ENCODE data around the gene FMNL2.

Gene FMNL2

GRCh38 chr2:152342259-152343046 lies 7.5 kb downstream of the FMNL2 start:
- no peak for DNase-seq

DNA sequence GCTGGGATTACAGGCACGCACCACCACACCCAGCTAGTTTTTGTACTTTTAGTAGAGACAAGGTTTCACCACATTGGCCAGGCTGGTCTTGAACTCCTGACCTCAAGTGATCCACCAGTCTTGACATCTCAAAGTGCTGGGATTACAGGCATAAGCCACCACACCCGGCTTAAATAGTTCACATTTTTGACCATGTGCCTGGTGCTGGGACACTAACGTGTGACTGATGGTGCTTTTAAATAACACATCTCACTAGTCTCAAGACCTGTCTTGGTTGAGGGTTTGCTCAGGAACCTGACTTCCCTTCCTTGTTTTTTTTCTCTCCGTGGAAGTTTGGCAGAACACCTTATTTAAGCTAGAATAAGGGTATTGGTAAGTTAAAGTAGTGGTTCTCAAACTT lies 8.5 kb downstream of the FMNL2 start:
- no peak for DNase-seq

- DNase-seq, result no peak
These were observed 9.7 kb downstream of the FMNL2 start for GRCh38 chr2:152344579-152345195.

GRCh38 chr2:152347076-152347475 lies 12.1 kb downstream of the FMNL2 start:
- no peak for DNase-seq

GRCh38 chr2:152348388-152348787 lies 13.4 kb downstream of the FMNL2 start:
- no peak for DNase-seq

DNA sequence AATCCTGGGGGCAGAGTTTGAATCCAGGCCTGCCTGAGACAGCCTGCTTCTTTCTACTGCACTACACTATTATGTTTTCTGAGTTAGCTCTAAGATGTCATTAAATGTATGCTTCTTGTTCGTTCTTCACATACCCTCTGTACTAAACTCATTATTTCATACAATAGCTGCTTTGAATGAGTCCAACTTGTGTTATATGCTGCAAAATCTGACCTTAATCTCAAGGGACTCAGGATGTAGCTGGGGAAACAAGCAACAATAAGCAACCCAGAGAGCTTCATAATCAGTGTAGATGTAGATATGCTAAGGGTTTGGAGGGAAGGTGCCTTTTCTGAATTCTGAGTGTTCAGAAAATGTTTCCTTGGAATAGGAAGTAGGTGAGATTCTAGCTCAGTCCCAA lies 14.4 kb downstream of the FMNL2 start:
- no peak for DNase-seq

DNA sequence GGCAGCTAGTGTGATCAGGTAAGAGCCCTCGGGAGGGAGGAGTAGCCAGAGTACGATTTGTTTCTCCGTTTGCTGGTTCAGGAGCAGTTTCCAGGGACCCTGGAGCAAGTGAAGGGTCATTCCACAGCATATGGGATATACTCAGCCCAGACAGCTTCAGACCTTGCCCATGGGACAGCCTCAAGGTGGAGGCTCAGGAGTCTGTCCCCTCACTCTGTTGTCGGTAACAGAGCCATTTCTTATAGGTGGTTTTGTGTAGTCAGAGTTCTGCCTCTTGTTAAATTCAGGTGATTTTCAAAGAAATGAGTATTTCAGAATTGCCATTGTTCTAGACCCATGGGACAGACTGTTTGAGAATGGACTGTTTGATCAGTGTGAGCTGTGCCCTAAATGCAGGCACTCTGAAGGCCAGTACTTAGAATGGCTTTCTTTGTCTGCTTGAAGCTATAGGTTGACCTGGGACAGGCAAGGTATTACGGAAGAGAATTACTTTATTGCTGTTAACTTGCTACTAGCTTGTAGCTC lies 15.2 kb downstream of the FMNL2 start:
- no peak for DNase-seq

GRCh38 chr2:152352616-152353015 lies 17.6 kb downstream of the FMNL2 start:
- DNase-seq, result no peak

DNA sequence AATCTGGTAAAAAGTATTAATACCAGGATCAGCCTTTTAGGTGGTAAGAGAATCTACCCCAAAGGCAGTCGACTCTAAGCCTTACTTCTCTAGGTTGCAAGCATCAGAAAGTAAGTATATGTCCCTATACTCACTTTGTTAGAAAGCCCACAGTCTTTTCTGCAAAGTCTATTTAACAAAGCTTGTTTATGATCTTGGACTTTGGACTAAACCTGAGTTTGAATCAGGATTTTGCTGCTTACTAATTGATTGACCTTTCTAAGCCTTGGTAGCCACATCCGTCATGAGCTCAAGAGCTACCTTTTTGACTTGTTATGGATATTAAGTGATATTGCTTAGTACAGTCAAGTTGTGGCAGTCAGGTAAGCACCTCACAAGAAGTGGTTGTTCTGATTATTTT lies 18.4 kb downstream of the FMNL2 start:
- DNase-seq, result no peak

- no peak for DNase-seq
These were observed 19.2 kb downstream of the FMNL2 start for GRCh38 chr2:152354069-152354755.

DNA sequence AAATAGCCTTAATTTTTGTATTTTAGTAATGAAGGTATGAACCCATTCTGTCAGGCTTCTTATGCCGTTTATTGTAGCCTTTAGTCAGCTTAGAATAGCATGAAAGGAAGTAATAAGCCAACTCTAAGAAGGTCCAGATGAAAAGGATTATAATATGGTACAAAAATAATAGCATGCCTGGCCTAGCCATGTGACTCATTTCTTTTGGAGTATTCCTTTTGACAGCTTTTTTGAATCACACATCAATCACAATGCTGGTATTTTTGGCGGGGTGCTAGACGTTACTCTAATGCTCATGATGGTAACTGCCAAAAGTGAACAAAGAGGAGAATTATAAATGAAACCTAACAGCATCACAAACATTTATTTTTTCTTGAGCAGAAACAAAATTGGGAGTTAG lies 19.9 kb downstream of the FMNL2 start:
- DNase-seq, result no peak

DNA sequence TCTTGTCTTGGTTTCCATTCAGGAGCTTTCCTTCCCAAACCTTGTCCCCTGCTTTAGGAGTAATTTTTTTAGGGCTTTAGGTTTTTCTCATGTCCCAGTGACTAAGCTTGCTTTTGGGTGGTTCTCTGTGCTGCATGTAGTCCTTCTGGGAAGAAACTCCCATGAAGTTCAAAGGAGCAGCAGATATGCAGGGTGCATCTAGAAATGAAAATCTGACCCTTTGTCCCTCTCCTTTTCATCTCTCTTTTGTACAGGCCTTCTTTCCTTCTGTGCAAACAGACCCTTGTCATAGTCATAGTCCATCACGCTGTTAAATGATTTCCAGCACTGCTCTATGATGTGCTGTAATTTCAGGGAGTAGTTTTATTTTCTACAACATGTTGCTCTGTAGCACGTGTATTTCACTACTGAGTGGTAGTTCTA lies 20.4 kb downstream of the FMNL2 start:
- DNase-seq, result no peak

DNA sequence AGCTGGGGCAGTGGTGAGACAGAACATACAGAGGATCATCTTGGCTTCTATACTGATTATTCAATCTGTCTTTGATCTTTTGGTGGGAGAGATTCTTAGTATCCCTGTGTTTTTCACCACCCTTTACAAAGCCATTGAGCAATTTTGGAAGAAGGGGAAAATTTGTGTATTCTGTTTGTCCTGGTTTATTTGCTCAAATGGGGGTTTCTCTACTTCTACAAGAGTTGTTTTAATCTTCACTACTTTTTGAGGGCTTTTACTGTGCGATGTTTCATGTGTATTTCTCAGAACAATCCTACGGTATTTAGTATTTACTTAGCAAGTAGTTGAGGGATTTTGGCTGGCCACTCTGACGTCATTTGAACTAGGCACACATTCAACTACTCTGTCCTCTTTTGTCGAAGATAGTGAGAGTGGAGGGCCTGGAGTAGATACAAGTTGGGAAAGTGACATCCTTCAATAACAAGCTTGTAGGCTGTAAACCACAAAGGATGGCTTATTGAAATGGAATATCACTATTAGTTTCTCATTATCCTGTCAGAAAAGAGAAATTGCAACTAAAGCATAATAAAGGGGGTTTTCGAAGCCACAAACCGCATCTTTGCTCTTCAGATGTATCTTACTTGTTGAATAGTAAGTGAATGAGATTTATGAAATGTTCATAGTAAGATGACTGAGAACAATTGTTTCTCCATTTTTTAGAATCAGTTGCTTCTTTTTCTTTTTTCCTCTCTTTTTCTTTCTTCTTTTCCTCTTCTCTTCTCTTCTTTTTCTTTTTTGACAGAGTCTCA lies 24.8 kb downstream of the FMNL2 start:
- DNase-seq, result no peak

GRCh38 chr2:152363936-152364335 lies 29.0 kb downstream of the FMNL2 start:
- DNase-seq, result no peak

- no peak for DNase-seq
These were observed 32.8 kb downstream of the FMNL2 start for GRCh38 chr2:152367547-152368390.

DNA sequence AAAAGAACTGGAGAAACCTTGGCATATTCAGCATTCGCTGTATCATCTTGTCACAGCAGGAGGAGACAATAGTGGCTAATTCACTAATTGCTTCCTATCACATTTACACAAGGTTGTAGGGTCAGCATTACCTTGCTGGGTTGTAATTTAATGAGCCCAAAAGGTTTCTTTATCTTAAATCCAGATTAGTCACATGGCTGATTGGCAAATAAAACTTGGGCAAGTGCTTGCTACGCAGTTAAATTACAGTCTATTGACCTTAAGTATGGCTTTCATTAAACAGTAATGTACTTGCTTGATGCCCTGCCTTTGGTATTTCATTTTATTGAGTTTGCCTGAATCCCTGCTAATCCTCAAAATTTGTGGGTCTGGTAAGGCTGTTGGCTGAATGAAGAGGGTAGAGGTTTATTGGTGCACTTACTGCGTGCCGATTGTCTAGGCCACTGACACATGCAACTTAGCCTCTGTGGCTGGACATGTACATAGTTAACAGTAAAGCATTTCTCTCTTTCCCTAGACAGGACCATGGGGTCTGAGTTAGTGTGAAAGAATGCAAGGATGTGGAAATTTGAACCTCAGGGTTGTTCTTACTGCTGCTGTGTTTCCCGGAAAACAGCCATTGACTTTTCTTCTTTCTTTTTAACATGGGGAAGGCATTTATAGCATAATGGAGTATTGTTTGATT lies 34.3 kb downstream of the FMNL2 start:
- no peak for DNase-seq

GRCh38 chr2:152370783-152371182 lies 35.8 kb downstream of the FMNL2 start:
- no peak for DNase-seq

GRCh38 chr2:152372438-152372984 lies 37.5 kb downstream of the FMNL2 start:
- DNase-seq, result no peak

GRCh38 chr2:152375174-152375573 lies 40.2 kb downstream of the FMNL2 start:
- DNase-seq, result no peak

- DNase-seq, result no peak
These were observed 41.4 kb downstream of the FMNL2 start for GRCh38 chr2:152376385-152376784.

GRCh38 chr2:152376968-152377367 lies 42.0 kb downstream of the FMNL2 start:
- DNase-seq, result no peak
